PFSK-1 (cell line): ENCODE measurements around the gene CDKN2B-AS1.

ENCODE experiments used
- POLR2AphosphoS5 ChIP-seq: IDR thresholded peaks from 2 replicates; pipeline ENCODE4 v1.6.1; 2012; ENCODE audit warnings: low read depth, mild to moderate bottlenecking, control low read depth, low read length, moderate library complexity
- TAF1 ChIP-seq: IDR thresholded peaks from 2 replicates; pipeline ENCODE4 v1.6.1; 2012; ENCODE audit warnings: low read length, control low read depth, borderline replicate concordance; ENCODE audit not compliant: insufficient read depth

GRCh38 chr9:21985964-21986667 is 8.5 kb upstream of the CDKN2B-AS1 start:
- TF ChIP-seq TAF1 (no peak), POLR2AphosphoS5 (no peak)
